ENCODE measurements around the gene RFTN1.

DNA sequence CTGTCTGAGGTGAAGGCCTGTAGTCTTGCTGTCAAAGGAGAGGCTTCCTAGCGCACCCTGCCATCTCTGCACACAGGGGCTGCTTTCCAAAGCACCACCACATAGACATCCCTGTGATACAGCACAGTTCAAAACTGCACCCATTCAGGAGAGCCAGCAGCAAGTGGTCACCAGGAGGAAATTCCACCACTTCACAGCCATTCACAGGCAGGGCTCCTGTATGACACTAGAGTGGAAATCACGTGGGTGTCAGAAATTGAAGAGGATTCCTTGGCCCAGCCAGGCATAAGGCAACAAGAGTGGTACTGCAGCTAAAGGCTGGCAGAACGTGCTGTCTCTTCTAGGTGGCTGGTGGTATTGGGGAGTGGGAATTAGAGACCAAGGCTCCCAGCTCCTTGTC is 102.8 kb downstream of the RFTN1 start:
- TF ChIP-seq, protein P1, sequence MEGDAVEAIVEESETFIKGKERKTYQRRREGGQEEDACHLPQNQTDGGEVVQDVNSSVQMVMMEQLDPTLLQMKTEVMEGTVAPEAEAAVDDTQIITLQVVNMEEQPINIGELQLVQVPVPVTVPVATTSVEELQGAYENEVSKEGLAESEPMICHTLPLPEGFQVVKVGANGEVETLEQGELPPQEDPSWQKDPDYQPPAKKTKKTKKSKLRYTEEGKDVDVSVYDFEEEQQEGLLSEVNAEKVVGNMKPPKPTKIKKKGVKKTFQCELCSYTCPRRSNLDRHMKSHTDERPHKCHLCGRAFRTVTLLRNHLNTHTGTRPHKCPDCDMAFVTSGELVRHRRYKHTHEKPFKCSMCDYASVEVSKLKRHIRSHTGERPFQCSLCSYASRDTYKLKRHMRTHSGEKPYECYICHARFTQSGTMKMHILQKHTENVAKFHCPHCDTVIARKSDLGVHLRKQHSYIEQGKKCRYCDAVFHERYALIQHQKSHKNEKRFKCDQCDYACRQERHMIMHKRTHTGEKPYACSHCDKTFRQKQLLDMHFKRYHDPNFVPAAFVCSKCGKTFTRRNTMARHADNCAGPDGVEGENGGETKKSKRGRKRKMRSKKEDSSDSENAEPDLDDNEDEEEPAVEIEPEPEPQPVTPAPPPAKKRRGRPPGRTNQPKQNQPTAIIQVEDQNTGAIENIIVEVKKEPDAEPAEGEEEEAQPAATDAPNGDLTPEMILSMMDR (conservative IDR thresholded peaks at IDR 0.05 in 1 of 2, IDR thresholded peaks at IDR 0.05 in 1 of 2; ENCODE audit: low read depth in 1 of 2, low read length in 2 of 2), result no peak
- TF ChIP-seq EZH2 (IDR thresholded peaks at IDR 0.05; ENCODE audit: low read length, missing control alignments), result no peak
